HS-27A (cell line): ENCODE data around the gene DCANP1.
A peak's percentile ranks its signal among the peaks of the same experiment; 100 is the strongest.

ENCODE experiments used
- DNase-seq: peaks from one replicate; pipeline ENCODE4 v3.0.0-alpha.2; 2012; ENCODE audit warnings: low read depth, missing footprints

DCANP1 gene

GRCh38 chr5:135441350-135441831 lies 5.8 kb downstream of the DCANP1 start:
- DNase-seq: no peak

GRCh38 chr5:135440916-135441315 lies 6.2 kb downstream of the DCANP1 start:
- no peak for DNase-seq

GRCh38 chr5:135439231-135440205 lies 7.6 kb downstream of the DCANP1 start:
- no peak for DNase-seq

- no peak for DNase-seq
Measured at GRCh38 chr5:135438636-135439221, 8.4 kb downstream of the DCANP1 start.

GRCh38 chr5:135437796-135438560 lies 9.2 kb downstream of the DCANP1 start:
- no peak for DNase-seq

GRCh38 chr5:135437422-135437795 lies 9.7 kb downstream of the DCANP1 start:
- no peak for DNase-seq

GRCh38 chr5:135436951-135437418 lies 10.2 kb downstream of the DCANP1 start:
- no peak for DNase-seq

- no peak for DNase-seq
Measured at GRCh38 chr5:135435467-135436330, 11.4 kb downstream of the DCANP1 start.

GRCh38 chr5:135434591-135435466 lies 12.3 kb downstream of the DCANP1 start:
- DNase-seq: no peak

- no peak for DNase-seq
Measured at GRCh38 chr5:135433681-135434426, 13.3 kb downstream of the DCANP1 start.

- DNase-seq: no peak
Measured at GRCh38 chr5:135432113-135432512, 15.0 kb downstream of the DCANP1 start.

- no peak for DNase-seq
Measured at GRCh38 chr5:135430135-135430437, 17.1 kb downstream of the DCANP1 start.

GRCh38 chr5:135429301-135430134 lies 17.6 kb downstream of the DCANP1 start:
- DNase-seq: no peak

GRCh38 chr5:135428586-135428985 lies 18.6 kb downstream of the DCANP1 start:
- DNase-seq: no peak

GRCh38 chr5:135426102-135427082 lies 20.8 kb downstream of the DCANP1 start:
- DNase-seq: peak; percentile 8

- no peak for DNase-seq
Measured at GRCh38 chr5:135425641-135426040, 21.5 kb downstream of the DCANP1 start.

- no peak for DNase-seq
Measured at GRCh38 chr5:135423846-135424168, 23.3 kb downstream of the DCANP1 start.
